ENCODE data around the gene UBA6.

DNA sequence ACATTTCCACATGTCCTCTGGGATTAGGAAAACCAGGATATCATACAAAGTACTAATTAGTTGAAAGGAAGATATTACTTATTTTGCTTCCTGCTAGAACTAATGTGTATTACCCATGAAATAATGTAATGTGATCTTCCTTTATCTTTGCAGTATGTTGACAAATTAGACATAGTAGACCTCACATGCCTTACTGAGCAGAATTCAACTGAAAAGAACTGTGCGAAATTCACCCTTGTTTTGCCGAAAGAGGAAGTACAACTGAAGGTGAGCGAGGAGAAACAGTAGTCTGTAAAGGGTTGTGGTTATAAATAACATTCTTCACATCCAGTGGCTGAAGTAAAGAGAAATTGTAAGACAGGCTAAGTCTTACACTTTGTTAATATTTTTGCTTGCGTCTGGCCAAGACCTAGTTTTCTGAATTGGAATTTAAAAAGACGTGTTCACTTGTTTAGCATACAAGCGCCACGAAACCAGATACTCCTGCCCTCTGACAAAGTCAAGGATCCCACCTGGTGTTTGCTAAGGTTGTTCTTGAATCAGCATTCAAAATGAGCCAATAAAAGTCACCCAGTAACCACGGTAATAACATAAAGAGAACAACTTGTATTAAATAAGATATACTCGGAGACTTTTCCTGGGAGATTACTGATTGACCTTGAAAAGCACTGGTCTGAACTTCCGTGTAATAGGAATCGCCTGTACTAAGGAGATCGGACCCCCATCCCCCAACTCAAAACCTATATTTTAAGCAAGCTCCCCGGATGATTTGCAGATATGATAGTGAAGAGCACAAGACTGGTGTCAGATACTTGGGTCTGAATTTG, 125.5 kb downstream of the UBA6 start:
- TF ChIP-seq, protein P1, sequence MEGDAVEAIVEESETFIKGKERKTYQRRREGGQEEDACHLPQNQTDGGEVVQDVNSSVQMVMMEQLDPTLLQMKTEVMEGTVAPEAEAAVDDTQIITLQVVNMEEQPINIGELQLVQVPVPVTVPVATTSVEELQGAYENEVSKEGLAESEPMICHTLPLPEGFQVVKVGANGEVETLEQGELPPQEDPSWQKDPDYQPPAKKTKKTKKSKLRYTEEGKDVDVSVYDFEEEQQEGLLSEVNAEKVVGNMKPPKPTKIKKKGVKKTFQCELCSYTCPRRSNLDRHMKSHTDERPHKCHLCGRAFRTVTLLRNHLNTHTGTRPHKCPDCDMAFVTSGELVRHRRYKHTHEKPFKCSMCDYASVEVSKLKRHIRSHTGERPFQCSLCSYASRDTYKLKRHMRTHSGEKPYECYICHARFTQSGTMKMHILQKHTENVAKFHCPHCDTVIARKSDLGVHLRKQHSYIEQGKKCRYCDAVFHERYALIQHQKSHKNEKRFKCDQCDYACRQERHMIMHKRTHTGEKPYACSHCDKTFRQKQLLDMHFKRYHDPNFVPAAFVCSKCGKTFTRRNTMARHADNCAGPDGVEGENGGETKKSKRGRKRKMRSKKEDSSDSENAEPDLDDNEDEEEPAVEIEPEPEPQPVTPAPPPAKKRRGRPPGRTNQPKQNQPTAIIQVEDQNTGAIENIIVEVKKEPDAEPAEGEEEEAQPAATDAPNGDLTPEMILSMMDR (conservative IDR thresholded peaks at IDR 0.05; ENCODE audit: low read length) = no peak
- TF ChIP-seq EZH2phosphoT487 (IDR thresholded peaks at IDR 0.05; ENCODE audit: borderline replicate concordance) = no peak
